ENCODE results near the gene NFKB1.

DNA sequence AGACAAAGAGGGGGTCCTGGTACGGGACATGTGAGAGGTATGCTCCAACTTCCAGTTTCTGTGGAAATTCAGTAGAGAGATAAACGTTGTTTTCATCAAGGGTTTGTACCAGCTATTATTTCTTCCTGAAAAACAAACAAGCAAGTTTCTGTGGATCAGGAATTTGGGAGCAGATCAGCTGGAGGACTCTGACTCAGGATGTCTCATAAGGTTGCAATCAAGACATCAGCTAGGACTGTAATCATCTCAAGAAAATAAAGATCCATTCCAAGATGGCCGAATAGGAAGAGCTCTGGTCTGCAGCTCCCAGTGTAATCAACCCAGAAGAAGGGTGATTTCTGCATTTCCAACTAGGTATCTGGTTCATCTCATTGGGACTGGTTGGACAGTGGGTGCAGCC is 23.5 kb upstream of the NFKB1 start:
- TF ChIP-seq, protein P1, sequence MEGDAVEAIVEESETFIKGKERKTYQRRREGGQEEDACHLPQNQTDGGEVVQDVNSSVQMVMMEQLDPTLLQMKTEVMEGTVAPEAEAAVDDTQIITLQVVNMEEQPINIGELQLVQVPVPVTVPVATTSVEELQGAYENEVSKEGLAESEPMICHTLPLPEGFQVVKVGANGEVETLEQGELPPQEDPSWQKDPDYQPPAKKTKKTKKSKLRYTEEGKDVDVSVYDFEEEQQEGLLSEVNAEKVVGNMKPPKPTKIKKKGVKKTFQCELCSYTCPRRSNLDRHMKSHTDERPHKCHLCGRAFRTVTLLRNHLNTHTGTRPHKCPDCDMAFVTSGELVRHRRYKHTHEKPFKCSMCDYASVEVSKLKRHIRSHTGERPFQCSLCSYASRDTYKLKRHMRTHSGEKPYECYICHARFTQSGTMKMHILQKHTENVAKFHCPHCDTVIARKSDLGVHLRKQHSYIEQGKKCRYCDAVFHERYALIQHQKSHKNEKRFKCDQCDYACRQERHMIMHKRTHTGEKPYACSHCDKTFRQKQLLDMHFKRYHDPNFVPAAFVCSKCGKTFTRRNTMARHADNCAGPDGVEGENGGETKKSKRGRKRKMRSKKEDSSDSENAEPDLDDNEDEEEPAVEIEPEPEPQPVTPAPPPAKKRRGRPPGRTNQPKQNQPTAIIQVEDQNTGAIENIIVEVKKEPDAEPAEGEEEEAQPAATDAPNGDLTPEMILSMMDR (IDR thresholded peaks at IDR 0.05 in 4 of 5, conservative IDR thresholded peaks at IDR 0.05 in 1 of 5), result no peak
- no peak for TF ChIP-seq POLR2A (IDR thresholded peaks at IDR 0.05)
